Epithelial cell of esophagus (primary cell): ENCODE measurements around the gene ZCCHC24.

Source experiments
- DNase-seq: peaks from one replicate; pipeline ENCODE4 v3.0.0; 2010; ENCODE audit warnings: low read depth
- H3K4me3 ChIP-seq: 2 replicates; pipeline ENCODE4 v1.5.1; 2011; ENCODE audit warnings: mild to moderate bottlenecking, low read length, control low read depth
- CTCF ChIP-seq: IDR thresholded peaks from 2 replicates; pipeline ENCODE4 v1.5.1; 2011; ENCODE audit warnings: low read depth, mild to moderate bottlenecking, low read length, control low read depth, inconsistent platforms; ENCODE audit not compliant: insufficient read depth; ENCODE audit errors: missing control alignments

ZCCHC24 gene

GRCh38 chr10:79387466-79387973 is 57.9 kb downstream of the ZCCHC24 start:
- no peak for TF ChIP-seq CTCF
- DNase-seq, result no peak
- H3K4me3 ChIP-seq, result no peak overlapping the region

GRCh38 chr10:79386637-79387465 is 58.6 kb downstream of the ZCCHC24 start:
- no peak for DNase-seq

GRCh38 chr10:79385804-79386531 is 59.5 kb downstream of the ZCCHC24 start:
- TF ChIP-seq CTCF, result no peak

More at GRCh38 chr10:79386637-79387465, 58.6 kb downstream of the ZCCHC24 start:
- H3K4me3 ChIP-seq, result no peak overlapping the region
- TF ChIP-seq CTCF, result no peak

GRCh38 chr10:79385392-79385795 is 60.0 kb downstream of the ZCCHC24 start:
- DNase-seq, result no peak
- no peak for TF ChIP-seq CTCF

More at GRCh38 chr10:79385804-79386531, 59.5 kb downstream of the ZCCHC24 start:
- H3K4me3 ChIP-seq, result no peak overlapping the region
- no peak for DNase-seq

GRCh38 chr10:79384773-79385391 is 60.5 kb downstream of the ZCCHC24 start:
- H3K4me3 ChIP-seq, result no peak overlapping the region
- TF ChIP-seq CTCF, result no peak

More at GRCh38 chr10:79385392-79385795, 60.0 kb downstream of the ZCCHC24 start:
- no peak overlapping the region for H3K4me3 ChIP-seq

GRCh38 chr10:79383974-79384606 is 61.3 kb downstream of the ZCCHC24 start:
- no peak for DNase-seq
- H3K4me3 ChIP-seq, result no peak overlapping the region
- TF ChIP-seq CTCF, result no peak

More at GRCh38 chr10:79384773-79385391, 60.5 kb downstream of the ZCCHC24 start:
- no peak for DNase-seq
